Measurements from ENCODE around the gene MOB3B.

Gene MOB3B

DNA sequence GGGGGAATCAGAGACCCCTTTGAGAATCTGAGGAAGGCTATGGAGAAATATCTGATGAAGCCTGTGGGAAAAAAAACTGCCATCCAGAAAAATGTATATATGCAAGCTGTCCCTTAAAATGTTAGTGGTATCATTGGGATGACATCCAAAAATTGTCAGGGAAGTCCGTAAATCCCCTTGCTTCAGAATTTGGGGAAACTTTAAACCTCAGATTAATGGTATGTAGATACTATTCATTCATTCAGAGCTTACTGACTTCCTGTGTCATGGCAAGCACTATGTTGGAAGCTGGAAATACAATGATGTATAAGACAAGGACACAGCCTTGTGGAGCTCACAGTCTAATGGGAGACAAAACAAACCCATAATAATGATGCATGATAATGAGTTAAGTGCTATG, 10.9 kb upstream of the MOB3B start:
- no peak for DNase-seq (ENCODE audit: low read depth)

DNA sequence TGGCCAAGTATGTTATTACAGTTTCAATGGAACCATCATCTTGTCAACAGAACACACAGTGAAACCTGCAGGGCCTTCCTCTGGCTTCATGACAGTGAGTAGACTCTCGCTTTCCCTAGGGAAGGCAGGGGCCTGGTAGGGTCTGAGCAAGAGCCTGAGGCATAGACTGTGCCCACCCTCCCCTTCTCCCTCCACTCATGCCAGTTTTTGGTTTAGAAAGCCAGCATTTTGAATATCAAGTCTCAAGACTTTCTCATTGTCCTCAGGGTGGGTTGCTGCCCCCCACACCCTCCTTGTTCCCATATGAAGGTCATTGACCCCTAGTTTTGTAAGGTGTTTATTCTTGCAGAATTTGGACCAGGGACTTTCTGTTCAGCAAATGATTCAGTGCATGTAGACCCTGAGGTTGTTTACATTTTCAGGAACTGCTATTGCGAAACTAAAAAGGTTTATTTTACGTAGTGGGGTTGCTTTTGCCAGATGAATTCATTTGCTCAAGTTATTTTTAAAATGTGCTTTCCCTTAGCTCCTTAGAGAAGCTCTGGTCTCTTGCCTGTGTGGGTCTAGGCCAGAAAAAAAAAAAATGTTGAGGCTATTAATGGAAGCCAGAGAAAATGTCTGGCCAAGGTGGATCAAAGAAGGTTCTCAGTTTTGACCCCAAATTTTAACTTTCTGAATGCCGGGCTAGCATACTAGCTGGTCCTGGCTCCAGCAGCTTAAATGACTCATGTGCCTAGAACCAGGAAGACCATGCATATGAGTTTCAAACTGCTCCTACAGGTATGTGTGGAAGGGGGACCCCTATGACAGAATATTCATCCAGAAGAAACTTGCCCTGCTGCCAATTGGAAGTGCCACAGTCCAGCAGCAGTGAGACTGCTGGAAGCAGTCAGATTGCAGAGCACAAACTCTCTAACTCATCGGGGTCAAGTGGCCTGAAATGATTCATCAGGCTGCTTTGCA, 10.1 kb upstream of the MOB3B start:
- no peak for DNase-seq (ENCODE audit: low read depth)

DNA sequence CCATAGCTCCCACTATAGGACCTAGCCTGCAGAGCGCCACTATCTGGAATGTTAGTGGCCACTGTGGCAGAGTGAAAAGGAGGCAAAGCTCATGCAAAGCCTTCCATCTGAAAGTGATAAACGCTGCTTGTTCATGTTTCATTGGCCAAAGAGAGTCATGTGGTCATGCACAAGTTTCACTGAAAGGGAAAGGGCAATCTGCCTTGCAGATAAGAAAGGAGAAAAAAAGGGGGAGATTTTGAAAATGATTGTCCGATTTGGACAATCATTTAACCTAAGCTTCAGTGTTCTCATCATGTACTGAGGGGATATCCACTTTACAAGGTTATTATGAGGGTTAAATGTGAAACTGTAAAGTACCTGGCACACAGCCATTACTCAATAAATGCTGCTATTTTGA, 9.0 kb upstream of the MOB3B start:
- no peak for DNase-seq (ENCODE audit: low read depth)

DNA sequence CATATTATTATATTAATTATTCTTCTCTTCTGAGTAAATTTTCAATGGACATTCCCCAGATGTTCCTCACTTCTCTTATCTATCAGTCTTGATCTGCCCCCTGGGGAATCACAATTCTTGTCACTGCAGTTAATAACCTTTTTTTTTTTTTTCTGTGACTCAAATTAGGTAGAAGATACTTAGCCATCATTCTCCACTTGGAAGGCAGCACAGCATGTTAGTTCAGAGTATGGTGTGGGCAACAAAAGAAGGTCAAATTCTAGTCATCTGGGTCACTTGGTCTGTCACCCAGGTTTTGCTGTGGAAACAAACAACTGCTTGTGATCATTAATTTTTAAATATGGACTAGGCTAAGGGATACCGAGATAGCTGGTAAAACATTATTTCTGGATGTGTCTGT, 8.1 kb upstream of the MOB3B start:
- DNase-seq (ENCODE audit: low read depth): no peak

DNA sequence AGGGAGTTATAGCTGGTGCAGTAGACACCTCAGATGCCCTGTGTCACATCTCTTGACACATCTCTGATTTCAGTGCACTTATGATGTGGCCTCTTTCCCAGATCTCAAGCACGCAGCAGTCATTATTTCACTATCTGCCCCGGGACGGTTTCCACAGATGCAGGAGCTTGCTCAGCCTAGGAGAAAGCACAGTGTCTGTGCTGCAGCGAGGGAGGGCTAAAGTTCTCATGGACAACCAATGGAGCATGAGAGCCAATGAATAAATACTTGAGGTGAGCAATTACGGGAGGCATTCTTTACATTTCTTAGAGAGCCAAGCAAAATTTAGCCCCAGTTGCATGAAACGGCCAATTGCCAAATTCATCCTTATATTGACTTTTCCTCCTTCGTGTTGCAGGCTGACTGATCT, 7.4 kb upstream of the MOB3B start:
- DNase-seq (ENCODE audit: low read depth): no peak

DNA sequence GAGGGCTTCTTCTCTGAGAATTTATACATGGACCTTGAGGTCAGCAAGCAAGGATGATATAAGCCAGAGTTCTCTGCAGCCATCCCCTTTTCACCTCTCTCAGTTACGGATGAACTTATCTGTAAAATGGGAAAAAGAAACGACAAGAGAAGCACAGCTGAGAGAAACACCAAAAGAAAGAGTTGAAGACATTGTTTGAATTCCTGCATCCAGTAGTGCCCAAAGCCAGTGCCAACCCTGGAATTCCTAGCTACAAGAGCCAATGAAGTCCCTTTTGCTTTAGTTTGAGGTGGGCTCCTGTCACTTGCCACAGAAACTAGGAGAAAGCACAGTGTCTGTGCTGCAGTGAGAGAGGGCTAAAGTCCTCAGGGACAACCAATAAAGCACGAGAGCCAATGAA, 6.6 kb upstream of the MOB3B start:
- DNase-seq (ENCODE audit: low read depth): no peak

DNA sequence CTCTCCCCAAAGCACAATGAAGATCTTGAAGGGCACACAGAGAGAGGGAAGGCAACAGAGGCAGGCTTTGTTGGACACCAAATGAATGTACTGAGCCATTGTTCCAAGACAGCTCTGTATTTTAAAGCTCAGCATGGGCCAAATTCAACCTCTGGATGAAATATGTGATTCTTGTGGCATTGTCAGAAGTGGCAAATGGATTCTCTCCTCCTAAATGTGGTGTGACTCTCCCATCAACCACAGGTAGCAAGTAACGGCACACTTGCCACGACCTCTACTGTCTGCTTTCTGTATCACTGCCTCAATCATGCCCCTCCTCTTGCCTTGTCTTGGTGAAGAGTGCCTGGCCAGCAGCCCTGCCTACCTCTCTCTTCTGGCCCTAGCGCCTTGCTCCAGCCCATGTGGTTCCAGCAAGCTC, 6.1 kb upstream of the MOB3B start:
- DNase-seq (ENCODE audit: low read depth): no peak

DNA sequence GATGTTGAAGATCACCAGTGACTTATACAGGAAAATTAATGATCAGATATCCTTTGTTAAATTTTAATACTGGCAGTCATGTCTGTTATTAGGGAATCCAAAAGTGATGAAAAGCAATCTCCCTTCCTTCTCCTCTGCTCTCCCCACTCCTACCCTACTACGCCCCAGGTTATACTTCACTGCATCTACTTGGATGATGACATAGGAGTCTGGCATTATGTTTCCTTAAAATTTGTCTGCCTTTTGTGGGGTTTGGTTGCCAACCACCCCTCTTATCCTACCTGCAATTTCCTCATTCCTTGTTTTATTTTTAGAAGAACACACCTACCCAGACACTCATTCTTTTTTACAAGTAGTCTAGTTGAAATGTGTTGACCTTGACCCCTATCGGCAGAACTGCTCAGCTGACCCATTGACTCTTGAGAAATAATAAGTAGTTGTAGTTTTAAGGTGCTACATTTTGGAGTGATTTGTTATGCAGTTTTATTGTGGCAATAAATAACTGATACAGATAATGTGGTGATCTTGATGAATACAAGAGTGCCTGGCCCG, 5.1 kb upstream of the MOB3B start:
- DNase-seq (ENCODE audit: low read depth): no peak

DNA sequence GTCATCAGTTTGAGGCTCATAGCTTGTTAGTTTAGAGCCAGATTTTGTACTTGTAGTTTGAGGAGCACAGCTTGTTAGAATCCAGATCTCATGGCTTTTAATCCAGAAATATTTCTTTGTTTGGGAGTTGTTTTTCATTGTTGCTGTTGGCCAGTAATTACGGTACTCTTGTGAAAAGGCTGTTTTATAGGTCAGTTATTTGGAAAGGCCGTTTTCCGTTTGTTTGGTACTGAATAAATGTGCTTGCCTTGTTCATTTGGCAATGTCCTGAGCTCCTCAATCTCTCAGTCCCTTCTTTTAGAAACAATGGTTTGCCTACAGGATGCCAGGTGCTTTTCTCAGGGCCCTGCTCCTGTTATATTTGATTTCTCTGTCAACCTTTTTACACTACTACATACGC, 4.5 kb upstream of the MOB3B start:
- DNase-seq (ENCODE audit: low read depth): no peak

DNA sequence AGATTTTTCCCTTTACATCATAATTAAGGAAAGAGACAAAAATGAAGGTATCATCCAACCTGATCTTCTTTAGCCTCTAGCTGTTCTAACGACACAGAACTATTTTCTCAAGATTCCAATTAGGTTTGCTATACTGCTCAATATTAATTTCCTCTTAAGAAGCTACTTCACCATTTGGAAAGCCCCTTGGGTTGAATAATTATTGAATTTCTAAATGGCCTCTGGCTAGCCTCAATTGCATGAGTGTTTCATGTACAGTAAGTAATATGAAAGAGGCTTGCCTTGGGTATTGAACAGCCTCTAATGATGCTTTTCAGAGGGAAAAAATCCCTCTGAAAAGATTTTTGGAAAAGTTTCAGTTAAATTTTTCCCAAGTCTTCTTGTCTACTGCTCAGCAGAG, 3.7 kb upstream of the MOB3B start:
- DNase-seq (ENCODE audit: low read depth): no peak

DNA sequence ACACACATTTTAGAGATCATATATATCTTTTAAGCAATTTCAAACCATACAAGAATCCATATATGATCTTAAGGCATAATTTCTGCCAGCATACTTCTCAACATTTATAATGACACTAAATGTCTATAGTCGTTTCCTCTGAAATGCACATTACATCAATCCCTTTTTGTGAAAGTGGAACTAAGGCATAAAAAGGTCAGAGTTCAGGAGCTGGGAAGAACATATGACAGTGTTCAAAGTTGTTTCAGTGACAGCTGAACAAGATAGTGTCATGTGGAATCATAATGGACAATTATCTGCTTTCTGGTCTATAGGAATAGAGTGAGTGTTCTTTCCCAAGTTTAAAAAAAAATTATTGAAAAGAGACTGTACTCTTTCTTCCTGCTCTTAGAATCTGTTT, 2.4 kb upstream of the MOB3B start:
- no peak for DNase-seq (ENCODE audit: low read depth)

DNA sequence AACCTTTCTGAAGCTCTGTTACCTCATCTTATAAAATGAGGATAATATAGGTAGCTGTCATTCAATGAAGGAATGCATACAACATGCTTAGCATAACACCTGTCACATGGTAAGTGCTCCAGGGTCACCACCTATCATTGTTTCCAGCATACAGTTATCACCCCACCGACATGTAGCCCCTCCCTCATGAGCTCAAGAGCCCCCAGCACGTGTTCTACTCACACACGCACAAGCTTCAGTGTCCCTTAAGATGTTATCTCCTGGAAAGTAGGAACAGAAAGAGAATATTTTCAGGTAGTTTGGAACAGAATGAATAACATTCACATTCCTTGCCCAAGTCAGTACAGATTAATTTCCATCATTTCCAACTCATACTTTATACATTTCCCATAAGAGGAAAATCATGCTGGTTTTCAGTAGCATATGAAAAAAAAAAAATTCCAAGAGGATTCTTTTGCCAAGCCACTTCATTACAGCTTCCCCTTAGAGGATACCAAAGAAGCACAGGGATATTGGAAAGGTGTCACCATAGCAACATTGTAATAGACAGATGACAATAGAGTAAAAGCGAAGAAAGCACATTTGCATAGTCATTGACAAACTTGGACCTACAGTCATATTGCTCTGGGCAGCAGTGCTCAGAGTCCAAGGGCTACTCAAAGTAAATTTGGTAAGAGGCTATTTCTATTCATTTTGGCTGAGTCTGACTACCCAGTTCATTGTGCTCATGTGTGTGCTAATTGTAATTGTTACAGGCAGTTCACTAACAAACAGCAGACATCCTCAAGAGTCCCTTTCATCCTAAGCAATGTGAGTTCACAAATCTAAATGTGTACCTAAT, 1.5 kb upstream of the MOB3B start:
- no peak for DNase-seq (ENCODE audit: low read depth)

DNA sequence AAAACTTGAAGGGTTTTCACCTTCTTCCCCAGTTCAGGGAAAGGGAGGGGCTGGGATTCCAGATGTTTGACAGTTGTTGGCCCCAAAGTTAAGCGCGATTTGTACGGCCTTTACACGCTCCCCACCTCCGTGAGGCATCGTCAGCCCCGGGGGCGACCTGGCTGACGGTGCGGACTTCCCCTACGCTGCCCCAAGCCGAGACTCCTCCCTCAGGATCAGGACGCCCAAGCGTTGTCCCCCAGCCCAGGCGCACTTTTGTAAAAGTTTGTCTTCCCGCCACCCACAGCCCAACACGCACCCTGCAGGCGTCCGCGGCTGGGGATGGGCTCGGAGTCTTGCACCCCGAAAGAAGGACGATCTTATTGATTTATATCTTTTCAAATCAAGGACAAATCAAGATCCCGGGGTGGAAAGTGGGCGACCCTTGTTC, 713 bp downstream of the MOB3B start:
- DNase-seq (ENCODE audit: low read depth): peak; percentile 22

DNA sequence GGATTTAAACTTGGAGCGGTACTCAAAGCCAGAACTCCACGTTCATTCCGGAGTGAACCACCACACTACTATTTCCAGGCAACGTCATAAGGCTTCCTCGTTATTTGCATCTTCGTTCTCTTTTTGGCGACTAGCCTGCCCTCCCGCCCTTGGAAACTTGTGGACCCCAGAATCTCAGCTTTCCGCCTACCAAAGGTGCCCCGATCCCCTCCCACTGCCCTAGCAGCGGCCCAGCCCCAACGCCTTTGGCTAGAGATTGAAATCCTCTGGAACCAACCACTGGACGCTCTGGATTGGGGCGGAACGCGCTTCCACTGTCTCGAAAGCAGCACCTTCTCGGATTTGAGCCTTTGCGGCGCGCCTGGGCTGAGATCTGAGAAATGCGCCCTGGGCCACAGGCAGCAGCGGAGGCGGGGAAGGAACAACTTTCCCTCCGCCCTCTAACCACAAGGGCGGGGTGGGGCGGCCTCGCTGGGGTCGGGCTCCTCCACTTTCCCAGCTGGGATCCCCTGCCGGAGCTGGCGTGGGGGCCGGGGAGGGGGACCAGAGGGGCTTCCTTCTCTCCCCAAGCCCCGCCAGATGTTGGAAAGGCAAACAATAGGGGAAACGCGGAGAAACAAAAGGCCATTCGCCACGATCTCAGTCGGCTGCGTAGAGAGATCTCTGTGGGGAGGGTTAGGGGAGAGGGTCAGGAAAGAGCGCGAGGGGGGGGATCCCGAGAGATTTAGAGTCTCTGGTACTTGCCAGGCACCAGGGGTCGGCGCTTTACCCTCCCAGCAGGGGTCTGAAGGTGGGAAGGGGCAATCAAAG, 1.3 kb downstream of the MOB3B start:
- DNase-seq (ENCODE audit: low read depth): peak; percentile 16

DNA sequence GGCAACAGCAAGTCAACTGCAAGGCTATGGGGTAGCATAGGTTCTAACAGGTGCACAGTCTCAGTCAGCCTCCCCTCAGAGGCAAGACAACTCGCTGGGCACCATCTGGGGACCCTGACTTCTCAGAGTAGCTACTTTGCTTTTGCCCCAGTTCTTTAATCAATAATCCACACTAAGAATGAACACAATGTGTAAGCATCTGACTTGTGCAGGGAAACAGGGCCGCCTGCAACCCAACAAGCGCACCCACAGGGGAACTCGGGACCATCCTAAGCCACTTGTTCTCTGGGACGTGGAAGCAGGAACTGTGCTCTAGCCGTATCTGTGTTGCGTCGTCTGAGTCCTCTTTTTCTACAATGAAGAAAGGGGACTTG, 1.9 kb downstream of the MOB3B start:
- DNase-seq (ENCODE audit: low read depth): no peak

DNA sequence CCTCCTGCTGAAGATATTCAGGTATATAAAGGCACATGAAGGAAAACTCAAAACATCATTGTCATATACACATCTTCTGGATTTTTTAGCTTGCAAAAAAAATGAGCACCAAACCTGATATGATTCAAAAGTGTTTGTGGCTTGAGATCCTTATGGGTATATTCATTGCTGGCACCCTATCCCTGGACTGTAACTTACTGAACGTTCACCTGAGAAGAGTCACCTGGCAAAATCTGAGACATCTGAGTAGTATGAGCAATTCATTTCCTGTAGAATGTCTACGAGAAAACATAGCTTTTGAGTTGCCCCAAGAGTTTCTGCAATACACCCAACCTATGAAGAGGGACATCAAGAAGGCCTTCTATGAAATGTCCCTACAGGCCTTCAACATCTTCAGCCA, 5.4 kb downstream of the MOB3B start, which contains the start of gene IFNK:
TSS of gene IFNK (plus strand) at position 55 of the 400 bp plus-strand sequence. CDS start at position 102, 47 bp downstream.
- DNase-seq (ENCODE audit: low read depth): no peak

DNA sequence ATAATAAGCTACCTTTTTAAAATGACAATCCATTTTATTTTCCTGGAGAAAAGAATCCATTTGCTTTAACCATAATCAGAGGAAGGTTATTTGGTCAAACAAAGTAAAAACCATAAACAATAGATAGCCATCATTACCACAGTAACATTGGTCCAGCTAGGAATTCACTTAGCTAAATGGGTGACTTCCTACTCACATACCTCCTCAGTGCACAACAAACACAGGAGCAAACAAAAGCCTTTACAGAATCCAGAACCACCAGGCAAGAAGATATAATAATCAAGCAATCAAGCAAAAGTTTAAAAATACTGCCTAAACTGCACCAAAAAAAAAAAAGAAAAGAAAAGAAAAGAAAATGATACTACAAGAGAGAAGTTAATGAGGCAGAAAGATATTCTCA, 6.5 kb downstream of the MOB3B start:
- no peak for DNase-seq (ENCODE audit: low read depth)

DNA sequence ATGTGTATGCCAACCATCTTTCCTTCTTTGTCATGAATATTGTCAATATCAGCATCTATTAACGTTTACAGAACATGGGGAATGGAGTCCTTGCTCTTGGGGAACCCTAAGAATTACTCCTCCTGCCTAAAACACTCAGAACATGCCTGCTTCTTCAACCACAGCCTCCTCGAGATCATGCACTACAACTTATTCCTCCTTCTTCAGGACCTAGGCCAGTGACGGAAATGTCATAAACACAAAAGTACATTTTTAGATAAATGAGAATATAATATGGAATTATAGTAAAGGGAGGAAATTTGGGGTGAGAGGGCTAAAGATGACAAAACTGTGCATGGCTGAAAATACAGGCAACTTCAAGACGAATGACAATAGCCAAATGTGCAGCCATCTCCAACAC, 8.6 kb downstream of the MOB3B start:
- DNase-seq (ENCODE audit: low read depth): no peak

DNA sequence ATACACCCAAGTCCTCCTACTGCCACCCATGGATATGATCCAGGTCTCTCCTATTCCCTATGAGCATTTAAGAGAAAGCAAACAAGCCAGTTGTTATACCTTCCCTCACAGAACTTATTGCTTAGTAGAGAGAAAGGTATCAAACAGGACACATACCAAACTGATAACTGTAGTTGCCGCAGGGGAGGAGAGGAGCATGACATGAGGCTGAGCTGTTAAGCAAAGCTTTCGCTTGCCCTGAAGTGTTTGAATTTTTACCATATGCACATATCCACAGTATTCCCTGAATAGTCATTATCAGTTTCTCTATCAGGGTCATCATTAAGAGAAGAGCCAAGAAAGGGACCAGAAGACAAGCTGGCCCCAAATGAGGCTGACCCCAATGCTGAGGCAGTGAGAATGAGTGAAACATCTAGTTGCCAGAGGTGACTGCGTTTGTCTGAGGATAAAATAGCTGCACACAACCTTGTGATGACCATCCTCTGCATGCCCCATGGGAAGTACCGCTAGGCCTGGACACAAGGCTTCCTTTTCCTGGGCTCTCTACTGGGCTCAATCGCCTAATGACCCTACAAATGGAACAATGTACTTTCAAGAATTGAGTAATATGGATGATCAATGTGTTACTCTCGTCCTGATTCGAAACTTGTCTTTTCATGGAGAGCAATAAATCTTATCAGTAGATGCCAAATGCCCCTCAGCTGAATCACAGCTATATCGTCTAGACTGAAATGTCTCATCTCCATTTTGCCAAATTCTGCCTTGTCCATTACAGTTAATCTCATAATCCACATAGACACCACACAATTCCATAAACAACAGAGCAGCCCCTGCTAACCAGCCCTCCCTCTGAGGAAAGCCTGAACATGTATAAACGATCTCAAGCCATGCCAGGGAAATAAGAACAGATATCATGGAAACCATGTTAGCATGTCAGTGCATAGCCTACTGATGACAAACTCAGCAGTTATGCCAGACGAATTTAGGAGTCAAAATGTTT, 9.8 kb downstream of the MOB3B start:
- no peak for DNase-seq (ENCODE audit: low read depth)

DNA sequence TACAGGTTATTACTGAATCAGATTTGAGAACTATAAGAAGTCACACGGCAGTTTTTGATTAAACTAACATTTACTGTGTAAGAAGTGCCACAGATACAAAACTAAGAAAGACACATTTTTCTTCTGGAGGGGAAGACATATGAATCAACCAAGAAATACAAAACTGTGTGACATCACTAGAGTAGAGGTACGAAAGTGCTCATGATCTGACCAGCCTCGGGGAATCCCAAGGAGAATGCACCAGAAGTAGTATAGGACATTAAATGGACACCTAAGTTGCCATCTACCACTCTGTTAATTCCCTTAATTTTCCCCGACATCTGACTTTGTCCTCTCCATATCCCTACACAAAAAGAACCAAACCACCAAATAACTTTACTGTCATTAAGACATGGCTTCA, 10.8 kb downstream of the MOB3B start:
- DNase-seq (ENCODE audit: low read depth): no peak

DNA sequence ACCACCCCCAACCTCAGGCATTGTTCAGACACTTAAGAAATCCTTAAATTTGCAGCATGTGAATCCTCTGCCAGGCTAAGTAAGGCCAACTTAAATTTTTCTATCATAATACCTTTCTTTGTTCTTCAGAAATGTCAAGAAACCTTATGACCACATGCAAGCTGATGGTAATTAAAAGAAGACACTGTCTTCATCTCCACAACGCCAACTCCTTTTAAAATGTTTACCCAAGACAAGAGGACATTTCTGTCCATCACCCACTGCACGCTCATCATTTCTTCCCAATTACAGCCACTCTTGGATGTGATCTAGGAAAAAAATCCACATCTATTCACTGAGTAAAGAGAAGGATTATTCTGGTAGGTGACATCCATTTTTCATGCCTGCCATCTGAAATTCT, 11.6 kb downstream of the MOB3B start:
- no peak for DNase-seq (ENCODE audit: low read depth)

All from activated gamma-delta T cell treated with anti-CD3 and anti-CD28 coated beads, Interleukin-2, amount 50 U/mL, for 16 hours (primary cell).